ENCODE data around the gene VSTM2L. TPM values are rescaled to one million over a fixed set of nuclear protein-coding genes. Genes with fewer than 3 reads are reported as not detected.

VSTM2L gene
- total and polyA plus RNA-seq, 9 donors, result 0.12 to 23.0 (median 0.36) TPM; not detected in 2

- 85 to 94% (median 90%) methylated on average over 4 of the region's 4 CpGs for WGBS, 3 donors
- Histone ChIP-seq H3K9me3 (no peaks in the 10 kb centered on the region), H3K27me3 (no peaks in the 10 kb centered on the region), H3K36me3 (no peaks in the 10 kb centered on the region), H3K4me3 (no peak overlapping the region), H3K4me1 (ENCODE audit: insufficient read depth) (peaks cover 2% of the 10 kb centered on the region), H3K27ac (no peak overlapping the region)
- intact Hi-C loops (cut with DNase I), result loop anchor here in 3 of 4 donors (10.0 kb wide), 1 partner anchor 427 kb away; no protein-coding TSS in a partner anchor
- TF ChIP-seq EP300 (IDR thresholded peaks at IDR 0.05) (no peak), CTCF (IDR thresholded peaks at IDR 0.05) (no peak), POLR2A (IDR thresholded peaks at IDR 0.05) (no peak)
- no peak for DNase-seq
These were observed 89.0 kb downstream of the VSTM2L start for GRCh38 chr20:37991908-37992307.

GRCh38 chr20:37992802-37993409 is 90.0 kb downstream of the VSTM2L start:
- no peaks in the 10 kb centered on the region for H3K36me3 ChIP-seq
- peak in 1 of 5 donors; percentile 21 for DNase-seq
- TF ChIP-seq CTCF (IDR thresholded peaks at IDR 0.05) (peak in 1 of 3 donors; percentile 13), POLR2A (IDR thresholded peaks at IDR 0.05) (no peak)
- intact Hi-C loops (cut with DNase I), result loop anchor here in 3 of 4 donors (10.0 kb wide), 1 partner anchor 428 kb away; no protein-coding TSS in a partner anchor
- WGBS, 3 donors, result 29 to 34% (median 33%) methylated on average over 5 of the region's 5 CpGs
- peaks cover 2% of the 10 kb centered on the region for H3K4me1 ChIP-seq (ENCODE audit: insufficient read depth)
- no peak overlapping the region for H3K4me3 ChIP-seq
- H3K27ac ChIP-seq, result peak overlapping the region in 1 of 2 donors; percentile 21
- H3K9me3 ChIP-seq, result no peaks in the 10 kb centered on the region
- no peaks in the 10 kb centered on the region for H3K27me3 ChIP-seq

- Histone ChIP-seq H3K27me3 (no peaks in the 10 kb centered on the region), H3K27ac (no peak overlapping the region), H3K9me3 (no peaks in the 10 kb centered on the region), H3K36me3 (no peaks in the 10 kb centered on the region), H3K4me3 (no peak overlapping the region), H3K4me1 (ENCODE audit: insufficient read depth) (peaks cover 2% of the 10 kb centered on the region)
- TF ChIP-seq POLR2A (IDR thresholded peaks at IDR 0.05), result no peak
- TF ChIP-seq CTCF (IDR thresholded peaks at IDR 0.05), result no peak
- TF ChIP-seq EP300 (IDR thresholded peaks at IDR 0.05), result no peak
- 81 to 84% (median 82%) methylated on average over 4 of the region's 4 CpGs for WGBS, 3 donors
- intact Hi-C loops (cut with DNase I), result loop anchor here in 3 of 4 donors (10.0 kb wide), 1 partner anchor 430 kb away; no protein-coding TSS in a partner anchor
- no peak for DNase-seq
These were observed 91.6 kb downstream of the VSTM2L start for GRCh38 chr20:37994512-37994911.

Other genes with a start within 250 kb of the VSTM2L start
- 10 to 100 TPM; 17.3 to 54.6 (median 42.3) TPM for gene CTNNBL1, start 209.1 kb upstream of the VSTM2L start, total RNA-seq
- gene CTNNBL1, start 209.1 kb upstream of the VSTM2L start, polyA plus RNA-seq, result 10 to 100 TPM; 33.0 to 58.7 TPM
- gene TTI1, start 130.3 kb downstream of the VSTM2L start, total RNA-seq, result 10 to 100 TPM; 10.7 to 19.7 (median 16.3) TPM
- 10 to 100 TPM in 1 of 2 donors, 1 to 10 TPM in 1; 9.3 to 18.8 TPM for gene TTI1, start 130.3 kb downstream of the VSTM2L start, polyA plus RNA-seq
- 10 to 100 TPM; 21.8 to 45.3 (median 33.4) TPM for gene RPRD1B, start 130.6 kb downstream of the VSTM2L start, total RNA-seq
- gene RPRD1B, start 130.6 kb downstream of the VSTM2L start, polyA plus RNA-seq, result 10 to 100 TPM; 12.1 to 36.3 TPM